Left ventricle myocardium inferior (tissue), 1 donor: ENCODE data around the gene MAML2. TPM values are rescaled to one million over a fixed set of nuclear protein-coding genes. Genes with fewer than 3 reads are reported as not detected.

Source experiments
- DNase-seq: peaks from one replicate; pipeline ENCODE4 v3.0.0-alpha.2; 2020
- H3K27ac ChIP-seq: fragments of 200-600 bp; replicated peaks from 2 replicates; pipeline ENCODE4 v1.8.0; 2021
- H3K27me3 ChIP-seq: fragments of 200-600 bp; 2 replicates; pipeline ENCODE4 v1.8.0; 2021; ENCODE audit warnings: low read depth
- H3K36me3 ChIP-seq: fragments of 200-600 bp; 2 replicates; pipeline ENCODE4 v1.8.0; 2021
- H3K4me1 ChIP-seq: fragments of 200-600 bp; 2 replicates; pipeline ENCODE4 v1.8.0; 2021
- H3K4me3 ChIP-seq: fragments of 200-600 bp; 2 replicates; pipeline ENCODE4 v1.8.0; 2021; ENCODE audit warnings: mild to moderate bottlenecking, moderate library complexity
- H3K9me3 ChIP-seq: fragments of 200-600 bp; replicated peaks from 2 replicates; pipeline ENCODE4 v1.8.0; 2021
- CTCF ChIP-seq: fragments of 200-600 bp; IDR thresholded peaks from 2 replicates; pipeline ENCODE4 v1.8.0; 2021; ENCODE audit warnings: antibody characterized with exemption, mild to moderate bottlenecking, borderline replicate concordance
- intact Hi-C: fragments of 100-400 bp; cut with micrococcal nuclease; formaldehyde crosslinking; loops from one replicate; pipeline ENCODE4 v1.11.0; 2022
- total RNA-seq: library from RNA; stranded (reverse); fragmentation: NEBNext Ultra II Directional; extraction: Animal tissue kit (Norgen Biotek cat#: 25700); gene quantifications from one replicate; pipeline ENCODE4 v1.2.1, GENCODE V29; 2021
- donor health status: DM: no; HTN: yes; CAD: no; lungs with severe emphysema.

MAML2 gene
- total RNA-seq, 1 donor from 2014 or later = 4.5 TPM

- no peak for DNase-seq
- TF ChIP-seq CTCF = no peak
- H3K27ac ChIP-seq = no peak overlapping the region
- H3K27me3 ChIP-seq = no peaks in the 10 kb centered on the region
- no peaks in the 10 kb centered on the region for H3K9me3 ChIP-seq
- no peaks in the 10 kb centered on the region for H3K36me3 ChIP-seq
- intact Hi-C loops = no loop called here
- H3K4me1 ChIP-seq = peaks cover 32% of the 10 kb centered on the region
- no peak overlapping the region for H3K4me3 ChIP-seq
Measured at GRCh38 chr11:96147186-96147585, 195.8 kb downstream of the MAML2 start.

- peaks cover 32% of the 10 kb centered on the region for H3K4me1 ChIP-seq
- intact Hi-C loops = no loop called here
- no peaks in the 10 kb centered on the region for H3K27me3 ChIP-seq
- no peak overlapping the region for H3K27ac ChIP-seq
- no peaks in the 10 kb centered on the region for H3K36me3 ChIP-seq
- H3K4me3 ChIP-seq = no peak overlapping the region
- no peaks in the 10 kb centered on the region for H3K9me3 ChIP-seq
- no peak for TF ChIP-seq CTCF
- no peak for DNase-seq
Measured at GRCh38 chr11:96146765-96147164, 196.2 kb downstream of the MAML2 start.

GRCh38 chr11:96145163-96145585 is 197.8 kb downstream of the MAML2 start:
- intact Hi-C loops = no loop called here
- no peak overlapping the region for H3K27ac ChIP-seq
- no peak for TF ChIP-seq CTCF
- no peak for DNase-seq
- H3K9me3 ChIP-seq = no peaks in the 10 kb centered on the region
- no peaks in the 10 kb centered on the region for H3K27me3 ChIP-seq
- no peak overlapping the region for H3K4me3 ChIP-seq
- no peaks in the 10 kb centered on the region for H3K36me3 ChIP-seq
- H3K4me1 ChIP-seq = peaks cover 32% of the 10 kb centered on the region

GRCh38 chr11:96144553-96144952 is 198.4 kb downstream of the MAML2 start:
- TF ChIP-seq CTCF = no peak
- no peak overlapping the region for H3K27ac ChIP-seq
- H3K27me3 ChIP-seq = no peaks in the 10 kb centered on the region
- intact Hi-C loops = no loop called here
- H3K9me3 ChIP-seq = no peaks in the 10 kb centered on the region
- H3K36me3 ChIP-seq = no peaks in the 10 kb centered on the region
- DNase-seq = no peak
- H3K4me3 ChIP-seq = no peak overlapping the region
- peaks cover 32% of the 10 kb centered on the region for H3K4me1 ChIP-seq

GRCh38 chr11:96143041-96143521 is 199.9 kb downstream of the MAML2 start:
- no peaks in the 10 kb centered on the region for H3K36me3 ChIP-seq
- H3K4me1 ChIP-seq = peaks cover 32% of the 10 kb centered on the region
- H3K9me3 ChIP-seq = no peaks in the 10 kb centered on the region
- DNase-seq = no peak
- TF ChIP-seq CTCF = no peak
- intact Hi-C loops = no loop called here
- H3K27me3 ChIP-seq = no peaks in the 10 kb centered on the region
- peak overlapping the region; percentile 3 for H3K4me3 ChIP-seq
- peak overlapping the region; percentile 60 for H3K27ac ChIP-seq
